Measurements from ENCODE around the gene ZSCAN2.
"Not testable (repeated sequence)": the region's sequence is repeated elsewhere in the genome, so short reads cannot be mapped to it uniquely, and the experiment has no call there.

Gene ZSCAN2

DNA sequence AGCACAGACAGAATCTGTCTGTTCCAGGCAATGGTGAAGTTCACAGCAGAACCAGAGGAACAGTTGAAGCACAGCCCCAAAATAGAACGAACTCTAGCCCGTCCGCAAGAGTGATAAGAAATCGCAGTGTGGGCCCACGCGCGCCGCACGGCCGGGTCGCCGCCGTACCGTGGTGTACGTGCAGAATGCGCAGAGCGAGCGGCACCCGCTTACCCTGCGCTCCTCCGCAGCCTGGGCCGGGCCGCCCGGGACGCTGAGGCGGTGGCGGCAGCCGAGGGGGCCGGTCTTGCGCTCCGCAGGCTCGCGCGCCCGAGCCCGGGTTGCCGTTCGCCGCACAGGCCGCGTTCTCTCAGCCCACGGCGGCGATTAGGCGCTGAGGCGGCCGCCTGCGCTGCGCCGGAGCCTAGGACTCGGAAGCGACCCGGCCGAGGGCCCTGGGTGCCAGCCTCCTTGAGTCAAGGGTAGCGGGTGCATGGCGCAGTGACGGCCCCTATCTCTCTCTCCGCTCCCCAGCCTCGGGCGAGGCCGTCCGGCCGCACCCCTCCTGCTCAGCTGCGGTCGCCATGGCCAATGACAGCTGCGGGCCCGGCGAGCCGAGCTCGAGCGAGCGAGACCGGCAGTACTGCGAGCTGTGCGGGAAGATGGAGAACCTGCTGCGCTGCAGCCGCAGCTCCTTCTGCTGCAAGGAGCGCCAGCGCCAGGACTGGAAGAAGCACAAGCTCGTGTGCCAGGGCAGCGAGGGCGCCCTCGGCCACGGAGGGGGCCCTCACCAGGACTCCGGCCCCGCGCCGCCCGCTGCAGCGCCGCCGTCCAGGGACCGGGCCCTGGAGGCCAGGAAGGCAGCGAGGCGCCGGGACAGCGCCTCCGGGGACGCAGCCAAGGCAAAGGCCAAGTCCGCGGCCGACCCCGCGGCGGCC is 32.8 kb downstream of the ZSCAN2 start:
- TF ChIP-seq SPI1 (IDR thresholded peaks at IDR 0.05; ENCODE audit: low read depth, low read length) (no peak), TAF1 (IDR thresholded peaks at IDR 0.05; ENCODE audit: low read depth, low read length) (no peak), PAX5 (IDR thresholded peaks at IDR 0.05; ENCODE audit: insufficient read depth, low read length, severe bottlenecking) (no peak), POLR2AphosphoS5 (IDR thresholded peaks at IDR 0.05; ENCODE audit: low read depth, low read length) (no peak), POLR2A (IDR thresholded peaks at IDR 0.05; ENCODE audit: low read depth, low read length) (no peak), POU2F2 (IDR thresholded peaks at IDR 0.05; ENCODE audit: low read depth, low read length) (0 out of 2 replicates have a peak, but pooled peaks have one; percentile 8)
- FAIRE-seq (peak; percentile 83), DNase-seq (ENCODE audit: insufficient read length, low spot score) (peak; percentile 42)

DNA sequence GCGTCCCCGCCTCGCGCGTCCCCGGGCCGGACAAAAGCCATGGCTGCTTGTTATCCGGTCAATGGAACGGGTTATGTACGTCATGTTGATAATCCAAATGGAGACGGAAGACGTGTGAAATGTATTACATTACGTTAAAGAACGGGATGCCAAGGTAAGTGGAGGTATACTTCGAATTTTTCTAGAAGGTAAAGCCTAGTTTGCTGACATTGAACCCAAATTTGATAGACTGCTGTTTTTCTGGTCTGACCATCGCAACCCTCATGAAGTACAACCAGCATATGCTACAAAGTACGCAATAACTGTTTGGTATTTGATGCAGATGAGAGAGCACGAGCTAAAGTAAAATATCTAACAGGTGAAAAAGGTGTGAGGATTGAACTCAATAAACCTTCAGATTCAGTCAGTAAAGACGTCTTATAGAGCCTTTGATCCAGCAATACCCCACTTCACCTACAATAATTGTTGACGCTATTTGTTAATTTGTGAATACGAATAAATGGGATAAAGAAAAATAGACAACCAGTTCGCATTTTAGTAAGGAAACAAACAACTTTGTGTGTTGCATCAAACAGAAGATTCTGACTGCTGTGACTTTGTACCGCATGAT is 33.5 kb downstream of the ZSCAN2 start:
- FAIRE-seq (peak; percentile 45), DNase-seq (ENCODE audit: insufficient read length, low spot score) (no peak)
- TF ChIP-seq PAX5 (IDR thresholded peaks at IDR 0.05; ENCODE audit: insufficient read depth, low read length, severe bottlenecking) (no peak), POLR2AphosphoS5 (IDR thresholded peaks at IDR 0.05; ENCODE audit: low read depth, low read length) (no peak), POLR2A (IDR thresholded peaks at IDR 0.05; ENCODE audit: low read depth, low read length) (no peak), POU2F2 (IDR thresholded peaks at IDR 0.05; ENCODE audit: low read depth, low read length) (no peak), TAF1 (IDR thresholded peaks at IDR 0.05; ENCODE audit: low read depth, low read length) (no peak)

DNA sequence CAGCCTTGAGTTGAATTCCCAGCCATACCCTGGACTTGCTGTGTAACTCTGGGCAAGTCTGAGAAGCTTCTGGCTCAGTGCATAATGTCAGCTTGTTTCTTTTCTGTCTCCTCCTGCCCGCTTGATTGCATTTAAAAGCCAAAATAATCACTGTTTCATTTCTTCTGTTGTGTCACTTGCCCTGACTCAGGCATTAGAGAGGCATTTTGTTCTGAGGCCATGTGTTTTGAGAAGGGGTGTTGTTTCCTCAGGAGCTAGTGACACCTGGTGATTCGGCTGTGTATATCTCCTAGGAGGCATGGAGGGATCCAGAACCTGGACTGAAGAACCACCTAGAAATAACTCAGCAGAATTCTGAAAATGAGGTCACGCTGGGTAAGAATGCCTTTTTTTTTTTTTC is 37.3 kb downstream of the ZSCAN2 start:
- DNase-seq (ENCODE audit: insufficient read length, low spot score) (no peak), FAIRE-seq (no peak)
- TF ChIP-seq PAX5 (IDR thresholded peaks at IDR 0.05; ENCODE audit: insufficient read depth, low read length, severe bottlenecking), result no peak
- TF ChIP-seq POLR2A (IDR thresholded peaks at IDR 0.05; ENCODE audit: low read depth, low read length), result no peak
- TF ChIP-seq SPI1 (IDR thresholded peaks at IDR 0.05; ENCODE audit: low read depth, low read length), result no peak
- TF ChIP-seq POU2F2 (IDR thresholded peaks at IDR 0.05; ENCODE audit: low read depth, low read length), result no peak
- no peak for TF ChIP-seq TAF1 (IDR thresholded peaks at IDR 0.05; ENCODE audit: low read depth, low read length)

DNA sequence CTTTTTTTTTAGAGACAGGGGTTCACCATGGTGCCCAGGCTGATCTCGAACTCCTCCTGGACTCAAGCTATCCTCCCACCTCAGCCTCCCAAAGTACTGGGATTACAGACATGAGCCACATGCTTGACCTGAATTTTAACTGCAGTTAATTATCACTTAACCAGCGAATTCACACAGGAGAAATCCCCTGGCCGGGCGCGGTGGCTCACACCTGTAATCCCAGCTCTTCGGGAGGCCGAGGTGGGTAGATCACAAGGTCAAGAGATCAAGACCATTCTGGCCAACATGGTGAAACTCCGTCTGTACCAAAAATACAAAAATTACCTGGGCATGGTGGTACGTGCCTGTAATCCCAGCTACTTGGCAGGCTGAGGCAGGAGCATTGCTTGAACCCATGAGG is 41.1 kb downstream of the ZSCAN2 start:
- FAIRE-seq, result not testable (repeated sequence)

GRCh38 chr15:84642640-84643039 is 41.8 kb downstream of the ZSCAN2 start:
- not testable (repeated sequence) for DNase-seq (ENCODE audit: insufficient read length, low spot score); FAIRE-seq

More for the DNA sequence above, 41.1 kb downstream of the ZSCAN2 start:
- not testable (repeated sequence) for DNase-seq (ENCODE audit: insufficient read length, low spot score)

DNA sequence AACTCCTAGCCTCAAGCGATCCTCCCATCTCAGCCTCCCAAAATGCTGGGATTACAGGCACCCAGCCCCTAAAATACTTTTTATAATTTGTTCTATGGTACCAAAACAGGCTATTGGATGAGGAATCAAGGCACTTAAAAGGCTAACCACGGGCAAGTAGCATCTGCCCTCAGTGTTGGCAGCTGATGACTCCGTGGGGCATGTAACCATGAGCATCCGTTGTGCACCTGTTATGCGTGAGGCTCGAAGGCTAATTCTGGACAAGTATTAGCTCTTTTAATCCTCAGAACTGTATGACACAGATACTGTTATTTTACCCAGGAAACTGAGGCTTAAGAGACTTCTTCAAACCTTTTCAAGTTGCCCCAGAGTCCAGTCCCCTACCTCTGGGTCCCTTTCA is 43.0 kb downstream of the ZSCAN2 start:
- DNase-seq (ENCODE audit: insufficient read length, low spot score) (no peak), FAIRE-seq (no peak)
- TF ChIP-seq PAX5 (IDR thresholded peaks at IDR 0.05; ENCODE audit: insufficient read depth, low read length, severe bottlenecking) (no peak), TAF1 (IDR thresholded peaks at IDR 0.05; ENCODE audit: low read depth, low read length) (no peak), POLR2A (IDR thresholded peaks at IDR 0.05; ENCODE audit: low read depth, low read length) (no peak), POLR2AphosphoS5 (IDR thresholded peaks at IDR 0.05; ENCODE audit: low read depth, low read length) (no peak), POU2F2 (IDR thresholded peaks at IDR 0.05; ENCODE audit: low read depth, low read length) (no peak), SPI1 (IDR thresholded peaks at IDR 0.05; ENCODE audit: low read depth, low read length) (no peak)

- DNase-seq (ENCODE audit: insufficient read length, low spot score) (no peak), FAIRE-seq (no peak)
- TF ChIP-seq SPI1 (IDR thresholded peaks at IDR 0.05; ENCODE audit: low read depth, low read length) (no peak), POLR2AphosphoS5 (IDR thresholded peaks at IDR 0.05; ENCODE audit: low read depth, low read length) (no peak), POLR2A (IDR thresholded peaks at IDR 0.05; ENCODE audit: low read depth, low read length) (no peak), PAX5 (IDR thresholded peaks at IDR 0.05; ENCODE audit: insufficient read depth, low read length, severe bottlenecking) (no peak), POU2F2 (IDR thresholded peaks at IDR 0.05; ENCODE audit: low read depth, low read length) (no peak), TAF1 (IDR thresholded peaks at IDR 0.05; ENCODE audit: low read depth, low read length) (no peak)
Measured at GRCh38 chr15:84645496-84645895, 44.7 kb downstream of the ZSCAN2 start.

GRCh38 chr15:84645997-84646396 is 45.2 kb downstream of the ZSCAN2 start:
- FAIRE-seq (no peak), DNase-seq (ENCODE audit: insufficient read length, low spot score) (no peak)
- TF ChIP-seq POLR2A (IDR thresholded peaks at IDR 0.05; ENCODE audit: low read depth, low read length) (no peak), POU2F2 (IDR thresholded peaks at IDR 0.05; ENCODE audit: low read depth, low read length) (no peak), POLR2AphosphoS5 (IDR thresholded peaks at IDR 0.05; ENCODE audit: low read depth, low read length) (no peak), SPI1 (IDR thresholded peaks at IDR 0.05; ENCODE audit: low read depth, low read length) (no peak)

DNA sequence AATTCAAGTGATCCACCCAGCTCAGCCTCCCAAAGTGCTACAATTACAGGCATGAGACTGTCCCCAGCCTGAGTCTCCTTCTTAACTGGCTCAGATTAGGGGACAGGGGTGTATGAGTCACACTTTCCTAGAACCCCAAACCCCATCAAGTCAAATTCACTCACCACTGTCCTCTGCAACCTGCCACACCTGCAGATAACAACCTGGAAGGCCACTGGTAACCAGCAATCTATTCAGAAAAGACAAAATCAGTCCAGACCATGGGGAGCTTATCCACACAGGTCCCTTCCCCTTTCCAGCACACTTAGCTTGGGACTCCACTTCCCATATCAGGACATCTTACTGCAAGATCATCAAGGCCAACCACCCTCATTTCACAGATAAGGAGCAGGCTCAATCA is 46.9 kb downstream of the ZSCAN2 start:
- TF ChIP-seq TAF1 (IDR thresholded peaks at IDR 0.05; ENCODE audit: low read depth, low read length), result no peak
- TF ChIP-seq POU2F2 (IDR thresholded peaks at IDR 0.05; ENCODE audit: low read depth, low read length), result no peak
- no peak for TF ChIP-seq POLR2AphosphoS5 (IDR thresholded peaks at IDR 0.05; ENCODE audit: low read depth, low read length)
- TF ChIP-seq SPI1 (IDR thresholded peaks at IDR 0.05; ENCODE audit: low read depth, low read length), result no peak
- no peak for TF ChIP-seq POLR2A (IDR thresholded peaks at IDR 0.05; ENCODE audit: low read depth, low read length)
- no peak for TF ChIP-seq PAX5 (IDR thresholded peaks at IDR 0.05; ENCODE audit: insufficient read depth, low read length, severe bottlenecking)
- FAIRE-seq (no peak), DNase-seq (ENCODE audit: insufficient read length, low spot score) (no peak)

- no peak for DNase-seq (ENCODE audit: insufficient read length, low spot score)
- no peak for FAIRE-seq
- TF ChIP-seq PAX5 (IDR thresholded peaks at IDR 0.05; ENCODE audit: insufficient read depth, low read length, severe bottlenecking) (no peak), SPI1 (IDR thresholded peaks at IDR 0.05; ENCODE audit: low read depth, low read length) (no peak), TAF1 (IDR thresholded peaks at IDR 0.05; ENCODE audit: low read depth, low read length) (no peak), POLR2A (IDR thresholded peaks at IDR 0.05; ENCODE audit: low read depth, low read length) (no peak), POLR2AphosphoS5 (IDR thresholded peaks at IDR 0.05; ENCODE audit: low read depth, low read length) (no peak), POU2F2 (IDR thresholded peaks at IDR 0.05; ENCODE audit: low read depth, low read length) (no peak)
Measured at GRCh38 chr15:84648539-84648938, 47.7 kb downstream of the ZSCAN2 start.
